OCI-LY3 (cell line): Measurements from ENCODE around the gene PTPRH.

Experiments used
- EZH2phosphoT487 ChIP-seq: fragments of 200-600 bp; shearing (Covaris generic); IDR thresholded peaks from 2 replicates; pipeline ENCODE4 v1.6.1; 2018; ENCODE audit warnings: antibody characterized with exemption, mixed run types, low read depth
- TF ChIP-seq, protein P1 (sequence below): fragments of 200-600, 300-600 bp; sonication (generic); IDR thresholded peaks from 2 replicates; pipeline ENCODE4 v1.5.1; 2014; ENCODE audit warnings: antibody characterized with exemption, low read length, low read depth

DNA sequence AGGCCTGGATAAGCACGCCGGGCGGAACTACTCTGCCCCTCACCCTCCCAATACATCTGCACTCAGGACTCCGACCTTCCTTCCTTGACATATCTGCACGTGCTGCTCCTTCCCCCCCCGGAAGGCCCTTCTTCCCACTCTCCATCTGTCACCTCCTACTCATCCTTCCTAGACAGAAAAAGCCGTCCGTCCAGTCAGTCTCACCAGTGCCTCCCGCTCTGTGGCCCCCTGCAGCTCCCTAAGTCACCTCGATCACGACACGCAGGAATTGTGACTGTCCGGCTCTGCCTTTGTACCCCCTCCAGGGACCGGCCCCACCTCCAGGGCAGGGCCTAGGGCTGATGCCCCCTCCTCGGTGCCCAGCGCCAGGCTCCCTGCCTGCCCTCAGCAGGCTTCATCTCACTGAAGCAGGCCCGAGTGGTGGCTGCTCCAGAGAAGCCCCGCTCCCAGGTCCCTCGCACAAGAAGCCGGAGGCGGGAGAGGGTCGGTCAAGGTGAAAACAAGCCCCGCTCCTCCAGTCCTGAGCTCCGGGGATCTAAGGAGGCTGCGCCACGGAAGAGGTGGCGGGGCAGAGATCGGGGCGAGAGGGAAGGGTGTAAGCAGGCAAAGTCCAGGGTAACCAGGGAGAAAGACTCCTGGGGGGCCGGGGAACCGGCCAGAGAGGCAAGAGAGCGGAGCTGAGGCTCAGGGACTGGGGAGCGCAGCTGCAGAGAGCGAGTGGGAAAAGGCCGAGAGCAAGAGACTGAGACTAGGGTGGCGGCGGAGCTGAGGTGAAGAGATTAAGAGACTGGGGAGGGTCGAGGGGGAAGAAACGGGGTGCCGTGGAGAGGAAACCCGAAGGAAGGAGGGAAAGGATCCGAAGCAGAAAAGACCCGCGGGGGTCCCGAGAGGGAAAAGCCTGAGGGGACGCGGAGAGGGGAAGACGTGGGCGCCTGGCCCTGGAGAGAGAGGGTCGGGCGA, 48.4 kb upstream of the PTPRH start:
- no peak for TF ChIP-seq EZH2phosphoT487
- TF ChIP-seq, protein P1, sequence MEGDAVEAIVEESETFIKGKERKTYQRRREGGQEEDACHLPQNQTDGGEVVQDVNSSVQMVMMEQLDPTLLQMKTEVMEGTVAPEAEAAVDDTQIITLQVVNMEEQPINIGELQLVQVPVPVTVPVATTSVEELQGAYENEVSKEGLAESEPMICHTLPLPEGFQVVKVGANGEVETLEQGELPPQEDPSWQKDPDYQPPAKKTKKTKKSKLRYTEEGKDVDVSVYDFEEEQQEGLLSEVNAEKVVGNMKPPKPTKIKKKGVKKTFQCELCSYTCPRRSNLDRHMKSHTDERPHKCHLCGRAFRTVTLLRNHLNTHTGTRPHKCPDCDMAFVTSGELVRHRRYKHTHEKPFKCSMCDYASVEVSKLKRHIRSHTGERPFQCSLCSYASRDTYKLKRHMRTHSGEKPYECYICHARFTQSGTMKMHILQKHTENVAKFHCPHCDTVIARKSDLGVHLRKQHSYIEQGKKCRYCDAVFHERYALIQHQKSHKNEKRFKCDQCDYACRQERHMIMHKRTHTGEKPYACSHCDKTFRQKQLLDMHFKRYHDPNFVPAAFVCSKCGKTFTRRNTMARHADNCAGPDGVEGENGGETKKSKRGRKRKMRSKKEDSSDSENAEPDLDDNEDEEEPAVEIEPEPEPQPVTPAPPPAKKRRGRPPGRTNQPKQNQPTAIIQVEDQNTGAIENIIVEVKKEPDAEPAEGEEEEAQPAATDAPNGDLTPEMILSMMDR, result no peak
